ENCODE results near the gene SMIM27.
"Not testable (repeated sequence)": the region's sequence is repeated elsewhere in the genome, so short reads cannot be mapped to it uniquely, and the experiment has no call there.

Gene SMIM27

GRCh38 chr9:32552172-32552872 is at the start of gene SMIM27, which contains the start of gene TOPORS:
Gene SMIM27, plus strand, starts transcription at chr9:32552327. Its CDS starts 108 bp downstream, at chr9:32552435.
Gene TOPORS, minus strand, starts transcription at chr9:32552586. Its CDS starts 150 bp downstream, at chr9:32552436.
- DNase-seq, result peak; percentile 84

- no peak for DNase-seq
Observed at GRCh38 chr9:32502464-32502863, 49.7 kb upstream of the SMIM27 start.

- DNase-seq, result no peak
Observed at GRCh38 chr9:32503008-32503407, 49.1 kb upstream of the SMIM27 start.

- DNase-seq, result no peak
Observed at GRCh38 chr9:32508728-32509127, 43.4 kb upstream of the SMIM27 start.

- DNase-seq, result no peak
Observed at GRCh38 chr9:32516241-32516640, 35.9 kb upstream of the SMIM27 start.

- DNase-seq, result no peak
Observed at GRCh38 chr9:32518276-32518675, 33.9 kb upstream of the SMIM27 start.

- no peak for DNase-seq
Observed at GRCh38 chr9:32523910-32524309, 28.2 kb upstream of the SMIM27 start.

- DNase-seq, result not testable (repeated sequence)
Observed at GRCh38 chr9:32524558-32524891, 27.6 kb upstream of the SMIM27 start.

- peak; percentile 59 for DNase-seq
Observed at GRCh38 chr9:32524892-32525708, 27.0 kb upstream of the SMIM27 start.

- no peak for DNase-seq
Observed at GRCh38 chr9:32525709-32526030, 26.5 kb upstream of the SMIM27 start.

GRCh38 chr9:32526041-32526706 is 26.0 kb upstream of the SMIM27 start, which contains the start of gene RIGI:
Gene RIGI, minus strand, starts transcription at chr9:32526196. Its CDS starts 30 bp downstream, at chr9:32526166.
- peak; percentile 87 for DNase-seq

- no peak for DNase-seq
Observed at GRCh38 chr9:32526707-32527048, 25.4 kb upstream of the SMIM27 start.

- DNase-seq, result no peak
Observed at GRCh38 chr9:32533336-32533735, 18.8 kb upstream of the SMIM27 start.

GRCh38 chr9:32533816-32534215 is 18.3 kb upstream of the SMIM27 start:
- no peak for DNase-seq

- no peak for DNase-seq
Observed at GRCh38 chr9:32543047-32543446, 9.1 kb upstream of the SMIM27 start.

- no peak for DNase-seq
Observed at GRCh38 chr9:32545884-32546283, 6.2 kb upstream of the SMIM27 start.

GRCh38 chr9:32548213-32548612 is 3.9 kb upstream of the SMIM27 start:
- not testable (repeated sequence) for DNase-seq

- no peak for DNase-seq
Observed at GRCh38 chr9:32550150-32550561, 2.0 kb upstream of the SMIM27 start.

GRCh38 chr9:32550562-32551275 is 1.4 kb upstream of the SMIM27 start:
- peak; percentile 93 for DNase-seq

GRCh38 chr9:32551276-32552051 is 663 bp upstream of the SMIM27 start:
- peak; percentile 52 for DNase-seq

- no peak for DNase-seq
Observed at GRCh38 chr9:32554107-32554506, 2.0 kb downstream of the SMIM27 start.

GRCh38 chr9:32554591-32554990 is 2.5 kb downstream of the SMIM27 start:
- DNase-seq, result no peak

All from DMS79 (cell line).